ENCODE results near the gene SMIM29.
"Not testable (repeated sequence)": the region's sequence is repeated elsewhere in the genome, so short reads cannot be mapped to it uniquely, and the experiment has no call there.

The SMIM29 gene

DNA sequence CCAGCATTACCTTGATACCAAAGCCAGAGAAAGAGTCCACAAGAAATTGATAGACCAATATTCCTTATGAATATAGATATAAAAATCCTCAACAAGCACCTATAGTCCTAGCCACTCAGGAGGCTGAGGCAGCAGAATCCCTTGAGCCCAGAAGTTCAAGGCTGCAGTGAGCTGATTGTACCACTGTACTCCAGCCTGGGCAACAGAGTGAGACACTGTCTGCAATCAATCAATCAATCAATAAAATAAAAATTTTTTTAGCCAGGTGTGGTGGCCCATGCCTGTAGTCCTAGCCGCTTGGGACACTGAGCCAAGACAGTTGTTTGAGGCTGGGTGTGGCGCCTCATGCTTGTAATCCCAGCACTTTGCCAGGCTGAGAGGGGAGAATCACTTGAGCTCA, 18.9 kb upstream of the SMIM29 start:
- no peak for DNase-seq

DNA sequence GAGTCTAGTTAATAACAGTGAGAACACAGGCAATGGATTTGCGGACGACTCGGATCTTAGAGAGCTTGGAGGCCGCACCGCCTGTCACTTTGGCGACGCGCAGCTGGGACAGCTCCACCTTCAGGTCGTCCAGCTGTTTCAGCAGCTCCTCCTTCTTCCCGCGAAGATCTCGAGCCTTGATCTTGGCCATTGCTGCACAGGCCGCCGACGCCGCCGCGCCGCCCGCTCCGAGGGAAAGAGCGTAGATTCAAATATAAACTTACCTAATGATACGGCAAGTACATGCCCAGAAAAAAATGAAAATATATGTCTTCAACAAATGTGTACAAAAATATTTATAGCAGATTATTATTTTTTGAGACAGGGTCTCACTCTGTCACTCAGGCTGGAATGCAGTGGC, 14.7 kb upstream of the SMIM29 start:
- DNase-seq = not testable (repeated sequence)

DNA sequence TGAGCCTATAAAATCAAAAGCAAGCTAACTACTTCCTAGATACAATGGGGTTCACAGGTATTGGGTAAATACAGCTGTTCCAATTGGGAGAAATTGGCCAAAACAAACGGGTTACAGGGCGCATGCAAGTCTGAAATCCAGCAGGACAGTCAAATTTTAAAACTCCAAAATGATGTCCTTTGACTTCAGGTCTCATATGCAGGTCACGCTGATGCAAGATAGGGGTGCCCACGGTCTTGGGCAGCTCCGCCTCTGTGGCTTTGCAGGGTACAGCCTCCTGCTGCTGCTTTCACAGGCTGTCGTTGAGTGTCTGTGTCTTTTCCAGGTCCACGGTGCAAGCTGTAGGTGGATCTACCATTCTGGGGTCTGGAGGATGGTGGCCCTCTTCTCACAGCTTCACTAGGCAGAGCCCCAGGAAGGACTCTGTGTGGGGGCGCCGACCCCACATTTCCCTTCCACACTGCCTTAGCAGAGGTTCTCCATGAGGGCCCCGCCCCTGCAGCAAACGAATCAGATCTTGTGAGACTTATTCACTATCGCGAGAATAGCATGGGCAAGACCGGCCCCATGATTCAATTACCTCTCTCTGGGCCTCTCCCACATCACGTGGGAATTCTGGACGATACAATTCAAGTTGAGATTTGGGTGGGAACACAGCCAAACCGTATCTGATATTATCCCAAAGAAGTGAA, 11.9 kb upstream of the SMIM29 start:
- DNase-seq = no peak

DNA sequence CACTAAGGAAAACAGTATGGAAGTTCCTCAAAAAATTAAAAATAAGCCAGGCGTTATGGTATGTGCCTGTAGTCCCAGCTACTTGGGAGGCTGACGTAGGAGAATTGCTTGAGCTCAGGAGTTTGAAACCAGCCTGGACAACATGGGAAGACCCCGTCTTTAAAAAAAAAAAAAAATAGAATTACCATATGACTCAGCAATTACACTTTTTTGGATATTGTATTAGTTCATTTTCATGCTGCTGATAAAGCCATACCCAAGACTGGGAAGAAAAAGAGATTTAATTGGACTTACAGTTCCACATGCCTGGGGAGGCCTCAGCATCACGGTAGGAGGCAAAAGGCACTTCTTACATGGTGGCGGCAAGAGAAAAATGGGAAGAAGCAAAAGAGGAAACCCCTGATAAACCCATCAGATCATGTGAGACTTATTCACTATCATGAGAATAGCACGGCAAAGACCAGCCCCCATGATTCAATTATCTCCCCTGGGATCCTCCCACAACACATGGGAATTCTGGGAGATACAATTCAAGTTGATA, 10.8 kb upstream of the SMIM29 start:
- no peak for DNase-seq

DNA sequence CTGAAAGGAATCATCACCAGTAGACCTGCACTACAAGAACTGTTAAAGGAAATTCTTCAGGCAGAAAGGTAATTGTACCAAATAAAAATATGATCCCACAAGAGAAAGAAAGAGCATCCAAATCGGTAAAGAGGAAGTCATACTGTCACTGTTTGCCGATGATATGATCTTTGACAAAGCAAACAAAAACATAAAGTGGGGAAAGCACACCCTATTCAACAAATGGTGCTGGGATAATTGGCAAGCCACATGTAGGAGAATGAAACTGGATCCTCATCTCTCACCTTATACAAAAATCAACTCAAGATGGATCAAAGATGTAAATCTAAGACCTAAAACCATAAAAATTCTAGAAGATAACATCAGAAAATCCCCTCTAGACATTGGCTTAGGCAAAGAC, 3.6 kb upstream of the SMIM29 start:
- not testable (repeated sequence) for DNase-seq

DNA sequence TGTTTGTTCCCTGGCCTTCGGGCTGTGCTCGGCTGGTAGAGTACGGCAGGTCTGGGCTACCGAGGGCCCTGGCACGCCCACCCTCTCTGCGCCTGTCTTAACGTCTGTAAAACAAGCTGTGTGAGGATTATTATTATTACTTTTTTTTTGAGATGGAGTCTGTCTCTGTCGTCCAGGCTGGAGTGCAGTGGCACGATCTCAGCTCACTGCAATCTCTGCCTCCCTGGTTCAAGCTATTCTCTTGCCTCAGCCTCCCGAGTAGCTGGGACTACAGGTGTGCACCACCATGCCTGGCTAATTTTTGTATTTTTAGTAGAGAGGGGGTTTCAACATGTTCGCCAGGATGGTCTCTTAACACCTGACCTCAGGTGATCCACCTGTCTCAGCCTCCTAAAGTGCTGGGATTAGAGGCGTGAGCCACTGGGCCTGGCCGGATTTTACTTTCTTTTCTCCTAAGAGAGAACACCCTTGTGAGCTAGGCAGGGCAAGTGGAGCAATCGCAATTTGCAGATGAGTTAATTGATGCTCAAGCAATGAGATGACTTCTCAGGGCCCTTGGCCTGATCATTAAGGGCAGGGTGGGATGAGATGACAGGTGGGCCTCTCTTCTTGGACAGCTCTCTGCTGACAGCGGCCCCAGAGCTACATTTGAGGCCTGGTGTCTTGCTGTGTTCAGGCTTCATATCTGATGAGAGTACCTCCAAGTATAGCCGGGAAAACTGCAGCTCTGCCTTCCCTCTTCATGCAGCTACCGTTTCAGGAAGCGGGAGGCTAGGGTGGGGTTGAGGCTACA, 859 bp upstream of the SMIM29 start:
- DNase-seq = no peak

DNA sequence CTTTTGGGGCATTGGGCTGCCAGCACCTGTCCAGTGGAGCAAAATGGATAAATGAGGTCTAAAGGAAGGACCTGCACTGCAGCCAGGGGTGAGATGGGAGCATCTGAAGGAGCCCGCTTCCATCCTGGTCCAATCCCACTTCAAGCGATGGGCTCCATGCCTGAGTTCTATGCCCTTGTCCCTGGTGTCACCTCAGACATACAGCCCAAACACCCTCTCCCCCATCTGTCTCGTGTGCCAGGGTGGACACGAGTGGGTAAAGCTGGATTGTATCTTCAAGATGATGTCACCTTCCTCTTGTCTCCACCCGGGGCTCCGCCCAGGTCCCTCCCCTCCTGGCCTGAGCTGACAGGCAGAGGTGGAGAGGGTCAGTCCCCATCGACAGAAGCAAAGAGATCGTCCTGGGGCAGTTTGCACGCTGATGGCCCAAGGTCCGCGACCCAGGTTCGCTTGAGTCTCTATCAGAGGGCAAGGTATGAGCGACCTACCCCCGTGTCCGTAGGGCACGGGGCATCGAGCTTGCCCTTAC, 544 bp downstream of the SMIM29 start:
- peak; percentile 59 for DNase-seq

DNA sequence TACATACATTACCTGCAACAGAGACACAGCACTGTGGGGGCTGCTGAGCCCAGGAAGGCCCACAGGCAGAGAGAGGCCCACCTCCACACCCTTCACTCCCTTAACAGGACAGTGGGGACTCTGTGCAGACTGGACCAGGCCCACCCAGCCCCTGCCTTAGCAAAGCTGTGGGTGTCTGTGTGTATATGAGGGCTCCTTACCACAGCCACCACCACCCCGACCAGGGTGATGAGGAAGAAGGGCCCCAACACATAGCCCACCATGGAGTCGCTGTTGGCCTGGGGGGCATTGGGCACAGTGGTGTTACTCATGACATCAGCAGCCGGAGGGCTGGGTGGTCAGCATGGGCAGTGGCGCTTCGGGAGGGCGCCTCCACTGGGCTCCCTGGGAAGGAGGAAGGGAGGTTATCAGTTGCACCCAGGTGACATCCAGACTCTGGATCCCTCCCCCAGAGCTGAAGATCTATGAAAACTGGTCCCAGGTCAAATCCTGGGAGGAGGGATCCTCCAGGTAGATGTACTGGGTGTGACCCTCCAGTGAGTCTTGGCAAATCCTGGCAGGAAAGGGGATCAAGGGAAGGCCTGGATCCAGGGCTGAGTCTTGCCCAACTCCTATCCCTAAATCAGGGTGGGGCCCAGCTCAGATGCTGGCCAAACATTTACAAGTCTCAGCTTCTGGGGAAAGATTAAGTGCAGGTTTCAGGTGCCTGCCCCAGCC, 1.2 kb downstream of the SMIM29 start:
- DNase-seq = no peak

DNA sequence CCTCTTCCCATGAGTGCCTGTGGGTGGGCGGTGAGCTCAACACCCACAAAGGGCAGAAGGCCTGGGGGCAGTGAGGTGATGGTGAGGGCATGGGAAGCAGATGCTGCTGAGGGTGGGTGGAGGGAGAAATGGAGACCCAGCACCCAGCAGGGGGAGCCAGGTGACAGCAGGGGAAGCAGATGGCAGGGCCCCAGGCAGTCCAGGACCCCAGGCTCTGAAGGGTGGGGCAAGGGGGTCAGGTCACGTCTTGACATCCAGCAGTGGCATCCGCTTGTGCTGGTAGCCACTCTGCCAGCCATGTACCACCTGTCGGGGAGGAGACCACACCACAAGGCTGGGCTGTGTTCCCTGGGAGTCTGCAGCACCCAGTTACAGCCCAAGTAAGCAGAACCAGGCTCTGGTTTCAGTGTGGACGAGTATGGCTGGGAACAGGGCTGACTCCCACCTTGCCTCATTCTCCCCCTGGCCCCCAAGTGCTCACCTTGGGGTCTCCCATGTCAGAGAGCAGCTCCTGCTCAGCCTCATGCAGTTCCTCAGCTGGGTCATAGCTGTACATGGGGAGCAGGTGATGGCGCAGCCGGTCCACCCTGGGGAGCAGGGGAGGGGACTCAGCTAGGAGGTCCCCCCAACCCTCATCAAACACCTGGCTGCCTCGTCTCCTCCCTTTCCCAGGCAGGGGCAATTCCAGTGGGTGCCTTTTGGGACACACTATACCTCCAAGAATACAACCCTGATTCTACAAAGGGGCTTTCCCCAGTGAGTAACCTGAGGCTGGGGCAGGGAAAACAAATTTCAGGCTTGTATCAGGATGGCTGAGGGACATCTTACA, 2.0 kb downstream of the SMIM29 start:
- peak; percentile 67 for DNase-seq

DNA sequence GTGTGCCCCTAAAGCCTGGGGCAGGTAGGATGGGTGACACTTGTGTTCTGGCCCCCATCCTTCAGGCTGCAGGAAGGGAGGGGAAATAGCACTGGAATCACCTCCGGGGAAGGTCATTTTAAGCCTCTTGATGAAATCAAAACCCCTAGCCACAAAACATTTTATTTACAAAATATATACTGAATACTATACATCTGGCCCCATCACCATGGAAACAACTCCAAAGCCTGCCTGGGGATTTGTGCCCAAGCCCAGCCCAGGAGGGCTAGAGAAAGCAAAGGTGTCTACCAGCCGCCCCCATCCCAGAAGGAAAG, 2.6 kb downstream of the SMIM29 start:
- no peak for DNase-seq

DNA sequence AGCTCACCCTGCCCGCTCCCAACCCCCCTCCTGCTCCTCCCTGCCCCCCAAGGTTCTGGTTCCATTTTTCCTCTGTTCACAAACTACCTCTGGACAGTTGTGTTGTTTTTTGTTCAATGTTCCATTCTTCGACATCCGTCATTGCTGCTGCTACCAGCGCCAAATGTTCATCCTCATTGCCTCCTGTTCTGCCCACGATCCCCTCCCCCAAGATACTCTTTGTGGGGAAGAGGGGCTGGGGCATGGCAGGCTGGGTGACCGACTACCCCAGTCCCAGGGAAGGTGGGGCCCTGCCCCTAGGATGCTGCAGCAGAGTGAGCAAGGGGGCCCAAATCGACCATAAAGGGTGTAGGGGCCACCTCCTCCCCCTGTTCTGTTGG, 3.1 kb downstream of the SMIM29 start:
- DNase-seq = not testable (repeated sequence)

DNA sequence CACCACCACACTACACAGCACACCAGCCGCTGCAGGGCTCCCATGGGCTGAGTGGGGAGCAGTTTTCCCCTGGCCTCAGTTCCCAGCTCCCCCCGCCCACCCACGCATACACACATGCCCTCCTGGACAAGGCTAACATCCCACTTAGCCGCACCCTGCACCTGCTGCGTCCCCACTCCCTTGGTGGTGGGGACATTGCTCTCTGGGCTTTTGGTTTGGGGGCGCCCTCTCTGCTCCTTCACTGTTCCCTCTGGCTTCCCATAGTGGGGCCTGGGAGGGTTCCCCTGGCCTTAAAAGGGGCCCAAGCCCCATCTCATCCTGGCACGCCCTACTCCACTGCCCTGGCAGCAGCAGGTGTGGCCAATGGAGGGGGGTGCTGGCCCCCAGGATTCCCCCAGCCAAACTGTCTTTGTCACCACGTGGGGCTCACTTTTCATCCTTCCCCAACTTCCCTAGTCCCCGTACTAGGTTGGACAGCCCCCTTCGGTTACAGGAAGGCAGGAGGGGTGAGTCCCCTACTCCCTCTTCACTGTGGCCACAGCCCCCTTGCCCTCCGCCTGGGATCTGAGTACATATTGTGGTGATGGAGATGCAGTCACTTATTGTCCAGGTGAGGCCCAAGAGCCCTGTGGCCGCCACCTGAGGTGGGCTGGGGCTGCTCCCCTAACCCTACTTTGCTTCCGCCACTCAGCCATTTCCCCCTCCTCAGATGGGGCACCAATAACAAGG, 3.6 kb downstream of the SMIM29 start:
- DNase-seq = not testable (repeated sequence)

DNA sequence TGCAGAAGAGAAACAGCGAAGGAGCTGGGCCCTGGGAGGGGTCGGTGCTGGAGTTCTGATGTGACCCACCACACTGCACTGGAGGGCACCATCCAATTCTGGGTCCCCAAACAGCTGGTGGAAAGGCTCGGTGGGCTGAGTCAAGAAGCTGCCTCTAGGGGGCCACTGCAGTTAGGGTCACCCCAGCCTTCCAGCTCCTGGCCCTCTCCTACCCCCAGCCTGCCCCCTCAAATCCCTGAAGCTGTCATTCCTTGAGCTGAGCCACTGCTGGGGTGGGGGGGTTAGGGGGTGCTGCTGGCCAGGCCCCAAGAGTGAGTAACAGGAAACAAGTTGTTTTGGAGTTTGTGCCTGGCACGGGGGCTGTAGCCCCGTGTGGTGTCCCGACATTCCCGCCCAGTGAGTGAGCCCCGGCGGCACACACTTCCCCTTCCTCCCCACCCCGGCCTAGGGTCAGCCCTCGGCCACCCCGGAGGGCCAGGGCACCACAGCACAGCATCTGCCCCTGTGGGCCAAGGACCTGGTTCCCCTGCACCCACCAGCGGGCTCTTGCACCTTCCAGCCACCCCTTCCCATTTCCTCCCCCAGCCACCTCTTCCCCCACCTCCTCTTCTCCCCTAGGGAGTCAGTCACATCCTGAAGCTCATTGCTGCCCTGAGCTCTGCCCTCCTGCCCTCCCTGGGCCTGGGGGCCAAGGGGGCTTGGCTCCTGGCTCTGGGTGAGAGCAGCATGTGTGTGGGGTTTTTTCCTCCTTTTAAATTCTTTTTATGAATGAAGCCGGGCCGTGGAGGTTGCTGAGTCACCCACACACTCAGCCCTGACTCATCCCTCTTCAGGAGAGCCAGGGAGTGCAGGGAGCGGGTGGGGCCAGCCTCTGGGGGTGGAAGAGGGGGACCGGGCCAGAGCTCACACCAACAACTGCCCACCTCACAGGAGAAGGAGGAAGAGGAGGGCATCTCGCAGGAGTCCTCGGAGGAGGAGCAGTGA, 4.6 kb downstream of the SMIM29 start:
- DNase-seq = peak; percentile 74

DNA sequence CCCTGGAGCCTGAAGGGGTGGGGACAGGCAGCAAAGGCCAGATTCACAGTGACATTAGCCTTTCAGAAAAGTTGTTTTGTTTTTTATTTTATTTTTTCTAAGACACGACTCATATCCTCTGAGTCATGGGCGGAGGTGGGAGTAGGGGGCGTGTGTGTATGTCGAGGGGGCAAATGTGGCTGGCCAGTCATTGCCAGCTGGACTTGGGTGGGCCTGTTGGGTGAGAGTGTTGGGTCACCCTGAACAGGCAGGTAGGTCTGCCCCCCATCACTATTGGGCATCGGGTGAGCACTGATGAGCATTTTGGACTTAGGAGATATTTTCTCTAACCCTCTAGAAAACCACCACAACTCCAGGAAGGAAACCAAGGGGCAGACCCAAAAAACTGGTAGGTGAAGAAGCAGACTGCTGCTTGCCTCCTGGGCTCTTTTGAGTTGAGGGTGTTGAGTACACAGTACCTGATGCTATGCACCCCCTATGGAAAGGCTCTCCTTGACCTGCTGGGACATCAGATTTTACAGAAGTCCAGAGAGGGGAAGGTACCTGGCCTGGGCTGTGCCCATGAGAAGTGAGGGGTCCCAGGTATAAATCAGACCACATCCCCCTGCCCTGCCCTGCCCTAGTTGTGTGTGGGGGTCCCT, 5.6 kb downstream of the SMIM29 start:
- peak; percentile 56 for DNase-seq

DNA sequence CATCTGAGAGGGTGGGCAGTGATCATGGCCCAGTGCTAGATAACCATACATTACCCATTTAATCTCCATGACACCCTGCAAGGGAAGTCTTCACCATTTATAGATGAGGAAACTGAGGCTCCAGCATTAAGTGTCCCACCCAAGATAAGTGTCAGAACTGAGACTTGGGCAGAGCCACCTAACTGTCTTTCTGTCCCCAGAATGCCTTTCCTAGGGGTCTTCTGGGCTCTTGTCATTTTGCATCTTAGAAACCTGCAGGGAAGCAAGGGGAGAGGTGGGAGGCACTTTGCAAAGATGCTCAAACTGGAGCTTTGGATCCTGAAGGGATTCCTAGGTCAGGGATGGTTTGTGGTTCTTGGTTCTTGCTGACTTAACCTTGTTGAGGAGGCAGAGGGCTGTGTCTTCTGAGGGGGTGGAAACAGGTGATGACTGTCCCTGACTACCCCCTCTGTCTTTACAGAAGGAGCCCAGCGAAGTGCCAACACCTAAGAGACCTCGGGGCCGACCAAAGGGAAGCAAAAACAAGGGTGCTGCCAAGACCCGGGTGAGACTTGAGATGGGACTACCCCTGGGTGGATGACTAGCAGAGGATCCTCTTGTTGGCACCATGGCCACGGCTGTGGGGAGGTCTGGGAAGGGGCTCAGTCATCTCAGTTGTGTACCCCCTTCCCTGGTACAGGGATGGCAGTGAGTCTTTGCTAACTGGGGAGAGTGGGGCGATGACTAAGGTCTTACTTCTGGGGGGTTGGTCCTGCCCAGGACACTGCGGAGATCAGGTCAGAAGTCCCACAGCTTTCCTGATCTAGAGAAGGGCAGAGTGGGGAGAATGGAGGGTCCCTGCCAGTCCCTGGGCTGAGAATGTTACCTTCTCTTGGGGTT, 6.3 kb downstream of the SMIM29 start:
- DNase-seq = peak; percentile 26

DNA sequence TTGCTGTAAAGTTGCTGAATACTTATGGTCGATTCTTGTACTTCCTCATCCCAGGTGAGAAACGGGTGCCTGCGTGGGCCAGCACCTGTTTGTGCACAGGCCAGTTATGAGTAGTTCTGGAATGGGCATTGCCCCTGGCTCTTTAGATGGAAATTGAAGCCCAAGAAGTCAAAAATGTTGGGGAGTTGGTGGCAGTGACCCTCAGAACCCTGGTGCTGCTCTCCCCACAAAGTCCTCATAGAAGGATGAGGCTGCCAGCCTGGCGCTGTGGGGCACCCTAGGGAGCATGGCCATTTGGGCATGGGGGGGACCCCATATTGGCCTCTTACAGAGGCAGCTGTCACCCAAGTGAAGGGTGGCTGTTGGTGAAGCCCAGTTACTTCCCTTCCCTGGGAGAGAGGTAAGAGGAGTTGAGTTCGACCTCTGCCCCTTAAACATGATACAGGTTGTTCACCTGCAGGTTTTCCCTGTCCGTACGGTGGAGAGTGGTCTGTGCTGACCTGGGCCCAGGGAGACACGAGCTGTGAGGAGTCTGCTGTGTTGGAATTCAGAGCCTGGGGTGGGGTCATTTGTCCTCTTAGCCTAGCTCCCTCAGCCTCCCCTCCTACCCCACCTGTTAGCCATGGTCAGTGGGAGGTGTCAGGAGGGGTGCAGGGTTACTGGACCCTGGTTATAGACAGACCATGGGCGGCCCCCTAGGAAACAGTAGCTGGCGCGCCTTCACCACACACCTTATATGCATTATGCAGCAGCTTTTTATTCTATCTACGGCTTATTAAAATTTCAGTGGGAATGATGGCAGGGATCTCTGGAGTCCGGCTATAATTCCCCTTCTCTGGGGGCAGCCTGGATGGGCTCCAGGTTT, 7.2 kb downstream of the SMIM29 start:
- DNase-seq = no peak

DNA sequence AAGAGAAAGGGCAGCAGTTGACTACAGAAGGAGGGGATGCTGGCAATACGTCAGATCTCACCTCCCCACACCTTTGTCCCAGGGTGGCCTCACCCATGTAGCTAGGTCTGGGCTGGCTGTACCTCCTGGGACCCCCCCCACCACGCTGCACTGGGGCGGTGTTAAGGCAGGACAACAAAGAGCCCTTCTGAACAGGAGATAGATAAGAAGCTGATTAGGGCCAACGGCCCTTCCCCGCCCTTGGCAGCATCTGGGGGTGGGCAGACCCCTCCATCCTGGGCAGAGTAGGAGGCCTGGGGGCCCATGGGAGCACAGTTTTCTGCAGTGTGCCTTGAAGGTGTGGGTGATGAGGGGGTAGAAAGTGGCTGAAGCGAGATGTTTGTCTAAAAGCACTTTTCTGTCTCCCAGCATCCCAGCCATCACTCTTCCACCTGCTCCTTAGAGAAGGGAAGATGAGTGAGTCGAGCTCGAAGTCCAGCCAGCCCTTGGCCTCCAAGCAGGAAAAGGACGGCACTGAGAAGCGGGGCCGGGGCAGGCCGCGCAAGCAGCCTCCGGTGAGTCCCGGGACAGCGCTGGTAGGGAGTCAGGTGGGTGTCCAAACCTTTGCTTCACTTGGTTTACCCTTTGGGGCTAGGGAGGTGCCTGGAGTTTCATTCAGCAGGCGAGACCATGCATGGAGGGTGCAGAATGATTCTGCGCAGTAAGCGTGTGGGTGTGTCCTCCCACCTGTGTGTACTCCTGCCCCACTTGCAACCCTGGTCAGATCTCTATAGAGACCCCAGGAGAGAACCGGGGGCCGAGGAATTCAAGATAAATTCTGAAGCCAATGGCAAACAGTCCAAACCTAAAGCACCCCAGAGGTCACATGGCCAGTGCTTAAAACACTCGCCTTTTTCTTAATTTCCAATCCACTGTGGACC, 8.2 kb downstream of the SMIM29 start:
- no peak for DNase-seq

All from CD4-positive, alpha-beta T cell treated with Interleukin-17A for 4 hours (primary cell).